Astrocyte (in vitro differentiated cells and primary cell): ENCODE data around the gene PPP6R2. TPM values are rescaled to one million over a fixed set of nuclear protein-coding genes. Genes with fewer than 3 reads are reported as not detected.

Experiments
- DNase-seq: peaks from one replicate; pipeline ENCODE4 v3.0.0-alpha.2; 2010; ENCODE audit warnings: low read depth
- FAIRE-seq: peaks from 2 replicates; lab custom pipeline; 2011; peaks lifted over from hg19 to GRCh38; lab: Jason Lieb, UNC
- H2AFZ ChIP-seq: 2 replicates; pipeline ENCODE4 v1.6.0; 2012; ENCODE audit warnings: low read depth, low read length, inconsistent platforms
- H3K27ac ChIP-seq: 2 replicates; pipeline ENCODE4 v1.5.1; 2011; ENCODE audit warnings: low read depth, low read length, inconsistent platforms
- H3K27me3 ChIP-seq: 2 replicates; pipeline ENCODE4 v1.6.0; 2011; ENCODE audit warnings: low read length, inconsistent platforms; ENCODE audit not compliant: insufficient read depth
- H3K36me3 ChIP-seq: 2 replicates; pipeline ENCODE4 v1.5.1; 2011; ENCODE audit warnings: low read length, inconsistent platforms; ENCODE audit not compliant: insufficient read depth
- H3K4me1 ChIP-seq: 2 replicates; pipeline ENCODE4 v1.5.1; 2011; ENCODE audit warnings: low read length, inconsistent platforms; ENCODE audit not compliant: insufficient read depth
- H3K4me2 ChIP-seq: 2 replicates; pipeline ENCODE4 v1.6.0; 2012; ENCODE audit warnings: low read length, inconsistent platforms
- H3K4me3 ChIP-seq: 2 replicates; pipeline ENCODE4 v1.5.1; 2011; ENCODE audit warnings: low read depth, mild to moderate bottlenecking, low read length, inconsistent platforms; ENCODE audit not compliant: insufficient read depth
- H3K79me2 ChIP-seq: 2 replicates; pipeline ENCODE4 v1.6.0; 2012; ENCODE audit warnings: mild to moderate bottlenecking, low read length, inconsistent platforms; ENCODE audit not compliant: insufficient read depth
- H3K9ac ChIP-seq: 2 replicates; pipeline ENCODE4 v1.6.0; 2012; ENCODE audit warnings: mild to moderate bottlenecking, low read length, inconsistent platforms
- H3K9me3 ChIP-seq: 2 replicates; pipeline ENCODE4 v1.5.1; 2012; ENCODE audit warnings: low read depth, mild to moderate bottlenecking, low read length, inconsistent platforms; ENCODE audit not compliant: insufficient read depth
- H4K20me1 ChIP-seq: 2 replicates; pipeline ENCODE4 v1.6.0; 2012; ENCODE audit warnings: low read length, inconsistent platforms; ENCODE audit not compliant: insufficient read depth
- H3K27ac Mint-ChIP-seq: one replicate; pipeline ENCODE4 v1.8.0; 2021; ENCODE audit warnings: mild to moderate bottlenecking, mixed read lengths; ENCODE audit not compliant: unreplicated experiment
- H3K27me3 Mint-ChIP-seq: one replicate; pipeline ENCODE4 v1.8.0; 2021; ENCODE audit warnings: low read depth, mixed read lengths; ENCODE audit not compliant: unreplicated experiment
- H3K36me3 Mint-ChIP-seq: one replicate; pipeline ENCODE4 v1.8.0; 2021; ENCODE audit warnings: low read depth, mixed read lengths; ENCODE audit not compliant: unreplicated experiment
- H3K4me1 Mint-ChIP-seq: one replicate; pipeline ENCODE4 v1.8.0; 2021; ENCODE audit warnings: low read depth, mixed read lengths; ENCODE audit not compliant: unreplicated experiment
- H3K4me3 Mint-ChIP-seq: one replicate; pipeline ENCODE4 v1.8.0; 2021; ENCODE audit warnings: mild to moderate bottlenecking, moderate library complexity, mixed read lengths; ENCODE audit not compliant: unreplicated experiment
- H3K9me3 Mint-ChIP-seq: one replicate; pipeline ENCODE4 v1.8.0; 2021; ENCODE audit warnings: mild to moderate bottlenecking, mixed read lengths; ENCODE audit not compliant: unreplicated experiment
- CTCF ChIP-seq: IDR thresholded peaks from 2 replicates; pipeline ENCODE4 v1.5.1; 2011; ENCODE audit warnings: low read depth, mild to moderate bottlenecking, inconsistent platforms, low read length, moderate library complexity; ENCODE audit not compliant: insufficient read depth
- EZH2 ChIP-seq: IDR thresholded peaks from 2 replicates; pipeline ENCODE4 v1.6.1; 2012; ENCODE audit warnings: mild to moderate bottlenecking, low read length, inconsistent platforms; ENCODE audit not compliant: insufficient read depth
- total RNA-seq: library from RNA; stranded (reverse); gene quantifications from 2 replicates; pipeline ENCODE4 v1.2.1, GENCODE V29; 2021

The PPP6R2 gene
- total RNA-seq, 1 donor from 2014 or later = 48.3 TPM

DNA sequence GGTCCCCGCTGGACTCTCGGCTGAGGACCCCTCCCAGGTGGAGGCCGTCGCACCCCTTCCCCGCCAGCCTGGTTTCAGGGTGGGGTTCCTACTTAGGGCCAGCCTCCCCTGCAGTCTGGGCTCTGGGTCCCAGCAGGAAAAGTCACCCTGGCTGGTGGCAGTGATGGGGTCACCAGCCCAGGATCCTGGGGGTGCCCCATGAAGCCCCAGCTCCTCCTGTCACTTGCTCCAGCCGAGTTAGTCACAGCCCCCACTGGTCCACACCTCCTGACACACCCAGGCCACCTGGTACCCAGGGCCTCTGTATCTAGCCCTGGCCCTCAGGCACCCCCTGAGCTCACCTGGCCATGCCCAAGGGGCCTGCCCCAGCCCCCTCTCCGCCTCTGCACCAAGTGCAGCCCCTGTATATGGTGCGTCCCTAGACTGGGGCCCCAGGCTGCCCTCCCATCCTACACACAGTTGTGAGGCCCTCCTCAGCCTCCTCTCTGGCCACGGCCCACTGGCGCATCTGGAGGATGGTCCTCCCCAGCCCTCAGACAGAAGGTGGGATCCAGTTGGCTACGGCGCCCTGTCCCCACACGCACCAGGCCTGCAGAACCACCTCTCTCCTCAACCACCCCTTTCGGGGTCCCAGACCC is 42.4 kb upstream of the PPP6R2 start:
- H3K4me1 ChIP-seq = peaks cover 59% of the 10 kb centered on the region
- Mint-ChIP-seq H3K27ac (peak overlapping the region; percentile 26), H3K4me1 (peaks cover 23% of the 10 kb centered on the region), H3K36me3 (peaks cover 2% of the 10 kb centered on the region), H3K27me3 (no peaks in the 10 kb centered on the region), H3K4me3 (peak overlapping the region; percentile 40), H3K9me3 (no peaks in the 10 kb centered on the region)
- H3K27me3 ChIP-seq = no peaks in the 10 kb centered on the region
- TF ChIP-seq EZH2 (no peak), CTCF (no peak)
- peak overlapping the region; percentile 100 for H3K4me2 ChIP-seq
- no peak overlapping the region for H3K4me3 ChIP-seq
- peaks cover 99% of the 10 kb centered on the region for H3K79me2 ChIP-seq
- DNase-seq (no peak), FAIRE-seq (no peak)
- peaks cover 89% of the 10 kb centered on the region for H4K20me1 ChIP-seq
- H3K36me3 ChIP-seq = no peaks in the 10 kb centered on the region
- H2AFZ ChIP-seq = no peak overlapping the region
- H3K9me3 ChIP-seq = no peaks in the 10 kb centered on the region
- H3K27ac ChIP-seq = no peak overlapping the region
- H3K9ac ChIP-seq = peak overlapping the region; percentile 18

- Histone ChIP-seq H3K4me2 (peak overlapping the region; percentile 100), H3K9me3 (no peaks in the 10 kb centered on the region), H3K9ac (peak overlapping the region; percentile 73), H3K79me2 (peaks cover 99% of the 10 kb centered on the region), H3K4me3 (no peak overlapping the region), H4K20me1 (peaks cover 83% of the 10 kb centered on the region), H3K36me3 (no peaks in the 10 kb centered on the region), H2AFZ (no peak overlapping the region), H3K4me1 (peaks cover 64% of the 10 kb centered on the region), H3K27me3 (no peaks in the 10 kb centered on the region), H3K27ac (no peak overlapping the region)
- Mint-ChIP-seq H3K27ac (no peak overlapping the region), H3K27me3 (no peaks in the 10 kb centered on the region), H3K9me3 (no peaks in the 10 kb centered on the region), H3K4me3 (peak overlapping the region; percentile 20), H3K4me1 (peaks cover 27% of the 10 kb centered on the region), H3K36me3 (peaks cover 2% of the 10 kb centered on the region)
- FAIRE-seq (no peak), DNase-seq (no peak)
- TF ChIP-seq EZH2 (no peak), CTCF (no peak)
Observed at GRCh38 chr22:50301581-50301991, 41.5 kb upstream of the PPP6R2 start.

DNA sequence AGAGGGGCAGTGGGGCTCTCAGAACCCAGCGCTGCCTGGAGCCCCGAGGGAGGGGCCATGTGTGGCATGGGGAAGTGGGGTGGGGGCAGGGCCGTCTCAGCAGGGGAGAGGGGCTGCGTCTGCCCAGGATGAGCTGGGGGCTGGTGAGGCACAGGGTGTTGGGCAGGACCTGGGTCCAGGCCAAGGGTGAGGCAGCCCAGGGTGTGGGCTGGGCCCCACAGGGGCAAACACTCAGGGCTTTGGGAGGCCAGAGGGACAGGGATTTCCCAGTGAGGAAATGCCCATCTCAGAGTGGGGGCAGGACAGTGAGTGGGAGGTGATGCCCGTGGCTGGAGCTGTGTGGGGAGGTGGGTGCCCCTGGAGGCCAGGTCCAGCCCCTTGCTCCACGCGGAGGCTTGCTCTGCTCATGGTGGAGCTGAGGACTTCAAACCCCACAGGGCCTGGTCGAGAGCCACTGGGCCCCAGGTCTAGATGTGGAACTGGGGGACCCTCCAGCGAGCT is 41.0 kb upstream of the PPP6R2 start:
- Histone ChIP-seq H4K20me1 (peaks cover 78% of the 10 kb centered on the region), H2AFZ (no peak overlapping the region), H3K9ac (peak overlapping the region; percentile 73), H3K4me1 (peaks cover 64% of the 10 kb centered on the region), H3K9me3 (no peaks in the 10 kb centered on the region), H3K4me3 (no peak overlapping the region), H3K27me3 (no peaks in the 10 kb centered on the region), H3K36me3 (no peaks in the 10 kb centered on the region), H3K27ac (no peak overlapping the region), H3K79me2 (peaks cover 99% of the 10 kb centered on the region), H3K4me2 (peak overlapping the region; percentile 100)
- no peak overlapping the region for H3K27ac Mint-ChIP-seq
- no peak for FAIRE-seq
- peak overlapping the region; percentile 54 for H3K4me3 Mint-ChIP-seq
- no peak for DNase-seq
- peaks cover 2% of the 10 kb centered on the region for H3K36me3 Mint-ChIP-seq
- no peaks in the 10 kb centered on the region for H3K27me3 Mint-ChIP-seq
- no peak for TF ChIP-seq CTCF
- no peak for TF ChIP-seq EZH2
- H3K9me3 Mint-ChIP-seq = no peaks in the 10 kb centered on the region
- H3K4me1 Mint-ChIP-seq = peaks cover 27% of the 10 kb centered on the region
